ENCODE measurements around the gene CDKN2D.

- no peak for TF ChIP-seq CTCF (conservative IDR thresholded peaks at IDR 0.05; ENCODE audit: low read depth, low read length)
- no peak for TF ChIP-seq EZH2 (IDR thresholded peaks at IDR 0.05; ENCODE audit: low read length, unreplicated experiment)
Measured at GRCh38 chr19:10552510-10553053, 16.2 kb downstream of the CDKN2D start.
